BJ (cell line): Measurements from ENCODE around the gene CCDC32. TPM values are rescaled to one million over a fixed set of nuclear protein-coding genes. Genes with fewer than 3 reads are reported as not detected.

Source experiments
- CTCF ChIA-PET: fragments of 350-600 bp; formaldehyde crosslinking; extraction: SDS; loops from one replicate; lab custom pipeline; 2021; ENCODE audit warnings: antibody characterized with exemption, inconsistent platforms; lab: Yijun Ruan, JAX
- POLR2A ChIA-PET: fragments of 300-600 bp; sonication (Branson Sonifier 250); formaldehyde crosslinking; extraction: SDS; loops from one replicate; lab custom pipeline; 2021; ENCODE audit warnings: antibody characterized with exemption; lab: Charles Lee
- DNase-seq: peaks from one replicate; pipeline ENCODE4 v3.0.0-alpha.2; 2011; ENCODE audit warnings: low read depth
- H3K27me3 ChIP-seq: 2 replicates; pipeline ENCODE4 v1.6.0; 2011; ENCODE audit warnings: low read length; ENCODE audit not compliant: control insufficient read depth, insufficient read depth
- H3K36me3 ChIP-seq: 2 replicates; pipeline ENCODE4 v1.5.1; 2011; ENCODE audit warnings: low read length; ENCODE audit not compliant: control insufficient read depth, insufficient read depth
- H3K4me3 ChIP-seq: 2 replicates; pipeline ENCODE4 v1.5.1; 2011; ENCODE audit warnings: low read depth, mild to moderate bottlenecking, control low read depth, low read length
- polyA minus RNA-seq: library from RNA; depleted of rRNA, polyadenylated mRNA; stranded (reverse); fragments of >200 nt; gene quantifications from 2 replicates; pipeline ENCODE4 v1.2.3, GENCODE V29; 2011; rRNA and poly(A)+ RNA removed
- polyA plus RNA-seq: library from polyadenylated mRNA; depleted of rRNA; stranded (reverse); fragments of >200 nt; gene quantifications from 2 replicates; pipeline ENCODE4 v1.2.3, GENCODE V29; 2011; rRNA removed
- TF ChIP-seq, protein P1 (sequence below): IDR thresholded peaks from 2 replicates; pipeline ENCODE4 v1.5.1; 2011; ENCODE audit warnings: low read depth, mild to moderate bottlenecking, control low read depth, inconsistent platforms, low read length, moderate library complexity; ENCODE audit not compliant: insufficient read depth

The CCDC32 gene, protein sequence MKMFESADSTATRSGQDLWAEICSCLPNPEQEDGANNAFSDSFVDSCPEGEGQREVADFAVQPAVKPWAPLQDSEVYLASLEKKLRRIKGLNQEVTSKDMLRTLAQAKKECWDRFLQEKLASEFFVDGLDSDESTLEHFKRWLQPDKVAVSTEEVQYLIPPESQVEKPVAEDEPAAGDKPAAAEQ
- polyA plus RNA-seq (14.1 and 14.8 TPM in 2 replicates), polyA minus RNA-seq (2.6 and 3.5 TPM in 2 replicates)

DNA sequence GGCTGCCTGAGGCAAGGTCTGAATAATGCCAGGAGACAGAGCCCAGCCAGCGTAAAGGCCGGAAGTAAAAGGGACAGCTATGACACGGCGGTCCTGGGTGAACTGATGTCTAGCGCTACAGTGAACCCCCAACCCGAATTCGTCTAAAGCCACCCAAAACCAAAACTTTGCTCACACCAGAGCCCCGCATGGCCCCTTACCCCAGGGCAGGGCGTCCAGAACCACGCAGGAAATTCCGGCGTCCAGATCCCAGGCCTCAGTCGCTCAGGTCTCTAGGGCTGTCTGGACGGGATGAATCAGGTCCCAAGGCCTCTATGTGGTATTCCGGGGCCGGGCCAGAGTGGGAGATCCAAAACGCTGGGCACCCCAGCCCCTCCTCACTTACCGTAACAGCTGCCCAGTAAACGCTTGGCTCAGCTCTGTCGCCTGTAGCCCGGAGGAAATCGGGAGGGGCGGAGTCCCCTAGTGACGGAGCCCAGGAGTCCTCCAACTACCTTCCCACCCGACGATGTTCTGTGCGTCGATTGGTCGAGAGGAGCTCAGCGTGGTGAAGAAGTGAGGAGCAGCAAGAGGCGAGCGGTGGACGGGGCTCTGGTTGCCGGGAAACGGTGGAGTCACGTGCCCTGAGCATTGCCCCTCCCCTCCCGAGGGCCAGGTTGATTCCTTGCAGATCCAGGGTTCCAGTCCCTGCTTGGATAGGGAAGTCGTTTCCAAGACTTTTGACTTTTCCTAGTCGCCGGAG is at the start of gene CCDC32:
TSS of gene CCDC32 (minus strand) at position 452 of the 742 bp plus-strand sequence. CDS start 2,027 bp downstream, outside the sequence.
- CTCF ChIA-PET: interaction anchor here (0.9 to 1.3 kb wide), 3 partner anchors 124 to 329 kb away, joined by 3 read pairs; partner anchors contain the start of genes BAHD1 and VPS18
- TF ChIP-seq, protein P1, sequence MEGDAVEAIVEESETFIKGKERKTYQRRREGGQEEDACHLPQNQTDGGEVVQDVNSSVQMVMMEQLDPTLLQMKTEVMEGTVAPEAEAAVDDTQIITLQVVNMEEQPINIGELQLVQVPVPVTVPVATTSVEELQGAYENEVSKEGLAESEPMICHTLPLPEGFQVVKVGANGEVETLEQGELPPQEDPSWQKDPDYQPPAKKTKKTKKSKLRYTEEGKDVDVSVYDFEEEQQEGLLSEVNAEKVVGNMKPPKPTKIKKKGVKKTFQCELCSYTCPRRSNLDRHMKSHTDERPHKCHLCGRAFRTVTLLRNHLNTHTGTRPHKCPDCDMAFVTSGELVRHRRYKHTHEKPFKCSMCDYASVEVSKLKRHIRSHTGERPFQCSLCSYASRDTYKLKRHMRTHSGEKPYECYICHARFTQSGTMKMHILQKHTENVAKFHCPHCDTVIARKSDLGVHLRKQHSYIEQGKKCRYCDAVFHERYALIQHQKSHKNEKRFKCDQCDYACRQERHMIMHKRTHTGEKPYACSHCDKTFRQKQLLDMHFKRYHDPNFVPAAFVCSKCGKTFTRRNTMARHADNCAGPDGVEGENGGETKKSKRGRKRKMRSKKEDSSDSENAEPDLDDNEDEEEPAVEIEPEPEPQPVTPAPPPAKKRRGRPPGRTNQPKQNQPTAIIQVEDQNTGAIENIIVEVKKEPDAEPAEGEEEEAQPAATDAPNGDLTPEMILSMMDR: no peak

GRCh38 chr15:40613080-40613479 is 48.2 kb upstream of the CCDC32 start:
- ChIA-PET CTCF (interaction anchor here (0.7 kb wide), 1 partner anchor 107 kb away, joined by 3 read pairs; no protein-coding TSS in a partner anchor), POLR2A (no interaction called here)
- TF ChIP-seq, protein P1: no peak
- no peak for DNase-seq
- Histone ChIP-seq H3K4me3 (no peak overlapping the region), H3K36me3 (no peaks in the 10 kb centered on the region), H3K27me3 (no peaks in the 10 kb centered on the region)

More for the DNA sequence above, at the start of gene CCDC32:
- POLR2A ChIA-PET: interaction anchor here (0.6 to 1.1 kb wide), 5 partner anchors 12 to 1660 kb away, joined by 3 to 7 read pairs (median 4); partner anchors contain the start of gene VPS18
- Histone ChIP-seq H3K36me3 (no peaks in the 10 kb centered on the region), H3K4me3 (peak within 1 kb of the TSS; percentile 86), H3K27me3 (no peaks in the 10 kb centered on the region)
- DNase-seq: peak; percentile 94

DNA sequence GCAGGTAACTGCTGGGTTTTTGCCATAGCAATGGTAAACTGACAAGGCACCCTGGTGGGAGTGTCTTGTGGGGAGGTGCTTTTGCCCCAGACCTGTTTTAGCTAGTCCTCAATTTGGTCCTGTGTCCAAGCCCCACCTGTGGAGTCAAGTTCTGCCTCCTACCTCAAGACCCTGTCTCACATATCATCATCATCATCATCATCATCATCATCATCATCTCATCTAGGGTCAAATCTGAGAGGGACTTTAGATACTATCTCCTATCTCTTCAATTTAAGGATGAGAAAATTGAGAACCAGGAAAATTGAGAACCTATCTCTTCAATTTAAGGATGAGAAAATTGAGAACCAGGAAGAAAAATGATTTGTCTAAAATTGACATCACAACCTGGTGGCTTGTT is 39.1 kb upstream of the CCDC32 start:
- ChIA-PET CTCF (interaction anchor here (1.2 to 1.9 kb wide), 2 partner anchors 15 to 290 kb away, joined by 4 to 12 read pairs; partner anchors contain the start of gene VPS18), POLR2A (no interaction called here)
- no peak for DNase-seq
- Histone ChIP-seq H3K27me3 (no peaks in the 10 kb centered on the region), H3K4me3 (no peak overlapping the region), H3K36me3 (no peaks in the 10 kb centered on the region; the same call in 1 of the 2 replicates)
- TF ChIP-seq, protein P1: no peak

- Histone ChIP-seq H3K36me3 (no peaks in the 10 kb centered on the region), H3K4me3 (no peak overlapping the region), H3K27me3 (no peaks in the 10 kb centered on the region)
- TF ChIP-seq, protein P1: no peak
- ChIA-PET CTCF (interaction anchor here (0.8 to 1.3 kb wide), 3 partner anchors 11 to 239 kb away, joined by 3 to 4 read pairs (median 3); no protein-coding TSS in a partner anchor), POLR2A (no interaction called here)
- DNase-seq: no peak
Observed at GRCh38 chr15:40600956-40601355, 36.1 kb upstream of the CCDC32 start.

DNA sequence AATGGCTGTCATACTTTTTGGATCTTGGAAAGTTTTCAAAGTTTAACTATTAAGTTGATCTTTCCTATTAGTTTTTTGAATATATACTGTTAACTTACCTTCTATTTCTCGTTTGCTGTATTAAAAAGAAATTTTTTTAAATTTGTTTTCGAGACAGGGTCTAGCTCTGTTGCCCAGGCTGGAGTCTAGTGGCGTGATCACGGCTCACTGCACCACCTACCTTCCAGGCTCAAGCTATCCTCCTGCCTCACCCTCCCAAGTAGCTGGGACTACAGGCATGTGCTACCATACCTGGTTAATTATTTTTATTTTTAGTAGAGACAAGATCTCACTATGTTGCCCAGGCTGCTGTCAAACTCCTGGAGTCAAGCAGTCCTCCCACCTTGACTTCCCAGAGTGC is 33.8 kb upstream of the CCDC32 start:
- ChIA-PET POLR2A (no interaction called here), CTCF (interaction anchor here (1.2 kb wide), 1 partner anchor 9 kb away, joined by 11 read pairs; no protein-coding TSS in a partner anchor)
- H3K4me3 ChIP-seq: no peak overlapping the region
- DNase-seq: no peak
- TF ChIP-seq, protein P1: no peak
- no peaks in the 10 kb centered on the region for H3K27me3 ChIP-seq
- H3K36me3 ChIP-seq: no peaks in the 10 kb centered on the region
